GM23338 (cell line): ENCODE results near the gene MYO16. TPM values are rescaled to one million over a fixed set of nuclear protein-coding genes. Genes with fewer than 3 reads are reported as not detected.

Experiments used
- ATAC-seq: fragments of 200-7000 bp; cut with Tn5 transposase; 3 replicates; pipeline ENCODE4 v1.9.1; 2020
- DNase-seq: peaks from one replicate; pipeline ENCODE4 v3.0.0-alpha.2; 2015; ENCODE audit warnings: low spot score
- H2AFZ ChIP-seq: fragments of 200-600 bp; sonication (generic); 2 replicates; pipeline ENCODE4 v1.8.0; 2016; ENCODE audit warnings: antibody characterized with exemption, mild to moderate bottlenecking, moderate library complexity
- H3F3A ChIP-seq: fragments of 200-600 bp; sonication (generic); replicated peaks from 2 replicates; pipeline ENCODE4 v1.8.0; 2017; ENCODE audit warnings: antibody characterized with exemption, mixed run types, low read depth
- H3K27ac ChIP-seq: fragments of 200-600 bp; sonication (generic); 2 replicates; pipeline ENCODE4 v1.6.1; 2016; ENCODE audit warnings: low read depth
- H3K27me3 ChIP-seq: fragments of 200-600 bp; sonication (generic); 2 replicates; pipeline ENCODE4 v1.8.0; 2016; ENCODE audit warnings: mild to moderate bottlenecking, mixed run types, moderate library complexity; ENCODE audit not compliant: insufficient read depth
- H3K36me3 ChIP-seq: fragments of 200-600 bp; sonication (generic); 2 replicates; pipeline ENCODE4 v1.8.0; 2016; ENCODE audit warnings: mild to moderate bottlenecking; ENCODE audit not compliant: insufficient read depth
- H3K4me1 ChIP-seq: fragments of 200-600 bp; sonication (generic); 2 replicates; pipeline ENCODE4 v1.8.0; 2016; ENCODE audit warnings: mild to moderate bottlenecking, moderate library complexity; ENCODE audit not compliant: insufficient read depth
- H3K4me2 ChIP-seq: fragments of 200-600 bp; sonication (generic); 2 replicates; pipeline ENCODE4 v1.7.1; 2017; ENCODE audit warnings: mixed run types
- H3K4me3 ChIP-seq: fragments of 200-600 bp; sonication (generic); 2 replicates; pipeline ENCODE4 v1.6.1; 2016; ENCODE audit warnings: mixed run types
- H3K79me2 ChIP-seq: fragments of 200-600 bp; sonication (generic); replicated peaks from 2 replicates; pipeline ENCODE4 v1.8.0; 2017; ENCODE audit warnings: mild to moderate bottlenecking; ENCODE audit not compliant: insufficient read depth
- H3K9me2 ChIP-seq: fragments of 200-600 bp; sonication (generic); 2 replicates; pipeline ENCODE4 v1.8.0; 2017; ENCODE audit not compliant: insufficient read depth
- H4K20me1 ChIP-seq: fragments of 200-600 bp; sonication (generic); replicated peaks from 2 replicates; pipeline ENCODE4 v1.8.0; 2017; ENCODE audit warnings: mild to moderate bottlenecking; ENCODE audit not compliant: insufficient read depth
- H3K27ac Mint-ChIP-seq: 2 replicates; pipeline ENCODE4 v1.8.0; 2020; ENCODE audit warnings: inconsistent platforms, mild to moderate bottlenecking, moderate library complexity, mixed read lengths
- H3K27me3 Mint-ChIP-seq: 3 replicates; pipeline ENCODE4 v1.8.0; 2022; ENCODE audit warnings: low read depth, mild to moderate bottlenecking, moderate library complexity, mixed read lengths, inconsistent platforms; ENCODE audit not compliant: insufficient read depth, poor library complexity
- H3K36me3 Mint-ChIP-seq: 3 replicates; pipeline ENCODE4 v1.8.0; 2021; ENCODE audit warnings: low read depth, mild to moderate bottlenecking, inconsistent platforms, moderate library complexity, mixed read lengths
- H3K4me1 Mint-ChIP-seq: 3 replicates; pipeline ENCODE4 v1.8.0; 2020; ENCODE audit warnings: mild to moderate bottlenecking, inconsistent platforms, mixed read lengths
- H3K4me3 Mint-ChIP-seq: 3 replicates; pipeline ENCODE4 v1.8.0; 2021; ENCODE audit warnings: moderate library complexity, mild to moderate bottlenecking, inconsistent platforms, mixed read lengths
- H3K9me3 Mint-ChIP-seq: 3 replicates; pipeline ENCODE4 v1.8.0; 2020; ENCODE audit warnings: moderate library complexity, mild to moderate bottlenecking, inconsistent platforms, mixed read lengths
- CREB1 ChIP-seq: fragments of 250-450 bp; sonication (Bioruptor Pico); IDR thresholded peaks from 2 replicates; pipeline ENCODE4 v1.5.0; 2020; ENCODE audit warnings: low read depth, mild to moderate bottlenecking, moderate library complexity
- ETS1 ChIP-seq: IDR thresholded peaks from 2 replicates; pipeline ENCODE4 v1.6.1; 2016; ENCODE audit warnings: antibody characterized with exemption
- EZH2phosphoT487 ChIP-seq: fragments of 200-600 bp; sonication (generic); IDR thresholded peaks from one replicate; pipeline ENCODE4 v1.8.1; 2018; ENCODE audit warnings: antibody characterized with exemption; ENCODE audit not compliant: unreplicated experiment
- JUNB ChIP-seq: IDR thresholded peaks from one replicate; pipeline ENCODE4 v1.6.1; 2016; ENCODE audit warnings: antibody characterized with exemption; ENCODE audit not compliant: unreplicated experiment
- NANOG ChIP-seq: IDR thresholded peaks from 2 replicates; pipeline ENCODE4 v1.6.1; 2016; ENCODE audit warnings: antibody characterized with exemption, borderline replicate concordance
- REST ChIP-seq: IDR thresholded peaks from one replicate; pipeline ENCODE4 v1.6.1; 2018; ENCODE audit warnings: antibody characterized with exemption; ENCODE audit not compliant: unreplicated experiment
- STAT1 ChIP-seq: IDR thresholded peaks from one replicate; pipeline ENCODE4 v1.6.1; 2016; ENCODE audit warnings: antibody characterized with exemption; ENCODE audit not compliant: unreplicated experiment
- ZNF331 ChIP-seq: fragments of 250-450 bp; sonication (Bioruptor Pico); IDR thresholded peaks from 2 replicates; pipeline ENCODE4 v1.5.0; 2020; ENCODE audit warnings: low read depth, mild to moderate bottlenecking, moderate library complexity
- polyA plus RNA-seq: library from polyadenylated mRNA; unstranded; fragments of >200 nt; fragmentation: Nextera tagmentation; extraction: Ambion mirVana; gene quantifications from 2 replicates; pipeline ENCODE4 v1.2.1, GENCODE V29; 2016
- total RNA-seq: library from RNA; depleted of rRNA; stranded (reverse); fragments of >200 nt; shearing (Covaris generic); gene quantifications from 2 replicates; pipeline ENCODE4 v1.2.3, GENCODE V29; 2014
- TF ChIP-seq, protein P1 (sequence below), 2 experiments: fragments of 200-600 bp in 1 of 2; sonication (generic) in 1 of 2; conservative IDR thresholded peaks; 2 replicates each; pipeline versions ENCODE4 v1.5.1 to v1.6.1; 2016 to 2017; ENCODE audit warnings: antibody characterized with exemption in 2 of 2, low read depth in 2 of 2, mild to moderate bottlenecking in 2 of 2, moderate library complexity in 1 of 2

MYO16 gene
- total and polyA plus RNA-seq, 2 experiments from 2014 or later: 0.10 to 0.13 TPM

DNA sequence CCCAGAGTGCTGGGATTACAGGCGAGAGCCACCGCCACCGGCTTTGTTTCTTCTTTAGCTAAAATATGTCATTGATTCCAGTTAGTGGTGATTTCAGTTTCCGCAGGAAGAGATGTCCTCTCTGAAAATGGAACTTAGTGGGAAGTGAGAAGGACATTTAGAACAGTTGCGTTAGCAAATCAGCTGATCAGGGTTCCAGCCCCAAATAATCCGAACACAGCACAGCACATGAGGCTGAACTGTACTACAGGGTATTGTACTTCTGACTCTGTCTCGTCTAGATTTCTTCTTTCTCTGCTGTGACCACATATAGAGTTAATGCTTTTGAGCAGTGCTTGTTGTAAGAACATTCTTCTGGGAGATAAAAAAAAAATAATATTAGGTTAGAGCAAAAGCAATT is 314.4 kb downstream of the MYO16 start (continued):
- no peak for TF ChIP-seq REST
- no peak for TF ChIP-seq ZNF331 (CRISPR knock-in tag)

DNA sequence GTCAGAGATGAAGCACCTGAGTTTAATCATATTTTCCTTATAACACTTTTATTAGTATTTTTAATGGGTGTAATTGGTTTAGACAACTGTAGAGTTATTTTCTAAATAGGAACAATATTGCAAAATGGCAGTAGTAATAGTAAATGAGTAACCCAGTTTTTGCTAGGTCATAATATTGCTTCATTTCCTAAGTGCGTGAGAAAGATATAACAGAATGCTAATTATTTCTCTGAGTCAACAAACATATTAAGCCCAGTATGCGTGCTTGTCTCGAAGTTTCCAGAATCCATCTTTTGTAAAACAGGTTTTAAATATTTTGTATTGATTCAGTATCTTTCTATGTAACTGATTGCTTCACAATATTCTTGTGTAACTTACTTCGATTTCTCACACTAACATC is 315.3 kb downstream of the MYO16 start:
- no peak overlapping the region for H3K4me3 ChIP-seq
- H3K27me3 ChIP-seq: no peaks in the 10 kb centered on the region
- H3K4me2 ChIP-seq: no peak overlapping the region
- H3K79me2 ChIP-seq: no peaks in the 10 kb centered on the region
- no peak overlapping the region for H2AFZ ChIP-seq
- TF ChIP-seq, protein P1, sequence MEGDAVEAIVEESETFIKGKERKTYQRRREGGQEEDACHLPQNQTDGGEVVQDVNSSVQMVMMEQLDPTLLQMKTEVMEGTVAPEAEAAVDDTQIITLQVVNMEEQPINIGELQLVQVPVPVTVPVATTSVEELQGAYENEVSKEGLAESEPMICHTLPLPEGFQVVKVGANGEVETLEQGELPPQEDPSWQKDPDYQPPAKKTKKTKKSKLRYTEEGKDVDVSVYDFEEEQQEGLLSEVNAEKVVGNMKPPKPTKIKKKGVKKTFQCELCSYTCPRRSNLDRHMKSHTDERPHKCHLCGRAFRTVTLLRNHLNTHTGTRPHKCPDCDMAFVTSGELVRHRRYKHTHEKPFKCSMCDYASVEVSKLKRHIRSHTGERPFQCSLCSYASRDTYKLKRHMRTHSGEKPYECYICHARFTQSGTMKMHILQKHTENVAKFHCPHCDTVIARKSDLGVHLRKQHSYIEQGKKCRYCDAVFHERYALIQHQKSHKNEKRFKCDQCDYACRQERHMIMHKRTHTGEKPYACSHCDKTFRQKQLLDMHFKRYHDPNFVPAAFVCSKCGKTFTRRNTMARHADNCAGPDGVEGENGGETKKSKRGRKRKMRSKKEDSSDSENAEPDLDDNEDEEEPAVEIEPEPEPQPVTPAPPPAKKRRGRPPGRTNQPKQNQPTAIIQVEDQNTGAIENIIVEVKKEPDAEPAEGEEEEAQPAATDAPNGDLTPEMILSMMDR (conservative IDR thresholded peaks at IDR 0.05; ENCODE audit: low read depth in 2 of 2): no peak
- TF ChIP-seq EZH2phosphoT487 (no peak), JUNB (no peak), ETS1 (no peak), NANOG (no peak), CREB1 (no peak), STAT1 (no peak)
- H3K9me2 ChIP-seq: no peaks in the 10 kb centered on the region
- H3K27ac ChIP-seq: no peak overlapping the region
- H3K4me1 ChIP-seq: no peaks in the 10 kb centered on the region
- H3K4me1 Mint-ChIP-seq: no peaks in the 10 kb centered on the region
- no peak overlapping the region for H3K27ac Mint-ChIP-seq
- ATAC-seq (no peak), DNase-seq (no peak)
- H3K36me3 Mint-ChIP-seq: no peaks in the 10 kb centered on the region
- no peaks in the 10 kb centered on the region for H3K27me3 Mint-ChIP-seq
- no peaks in the 10 kb centered on the region for H3K9me3 Mint-ChIP-seq
- no peaks in the 10 kb centered on the region for H3F3A ChIP-seq
- H4K20me1 ChIP-seq: no peaks in the 10 kb centered on the region; the same call in 1 of the 2 replicates
- no peak overlapping the region for H3K4me3 Mint-ChIP-seq
- H3K36me3 ChIP-seq: no peaks in the 10 kb centered on the region
